A673 (cell line): ENCODE measurements around the gene CYTH2. TPM values are rescaled to one million over a fixed set of nuclear protein-coding genes. Genes with fewer than 3 reads are reported as not detected.
A peak's percentile ranks its signal among the peaks of the same experiment; 100 is the strongest.

Experiments used
- BruUV-seq: library from RNA; stranded (reverse); fragments of 400-500 nt; replicated peaks from 2 replicates; lab custom pipeline; 2021; lab: Mats Ljungman, UMichigan
- CTCF ChIA-PET: fragments of 300-600 bp; sonication (Branson Sonifier 250); formaldehyde crosslinking; loops from one replicate; lab custom pipeline; 2022; ENCODE audit warnings: antibody characterized with exemption; lab: Charles Lee
- POLR2A ChIA-PET: fragments of 300-600 bp; sonication (Branson Sonifier 250); formaldehyde crosslinking; loops from one replicate; lab custom pipeline; 2022; ENCODE audit warnings: antibody characterized with exemption; ENCODE audit not compliant: low non-redundant PET; lab: Charles Lee
- DNase-seq: peaks from one replicate; pipeline ENCODE4 v3.0.0-alpha.2; 2015; ENCODE audit warnings: low spot score
- H3K27ac ChIP-seq: fragments of 200-600 bp; sonication (generic); 2 replicates; pipeline ENCODE4 v1.5.1; 2016; ENCODE audit warnings: mixed run types, low read depth, mild to moderate bottlenecking, mixed read lengths, antibody characterized with exemption, low read length; ENCODE audit not compliant: poor library complexity, severe bottlenecking
- H3K27me3 ChIP-seq: fragments of 200-600 bp; sonication (generic); replicated peaks from 2 replicates; pipeline ENCODE4 v1.6.1; 2017; ENCODE audit warnings: mixed run types, low read depth, mild to moderate bottlenecking, mixed read lengths, antibody characterized with exemption, low read length; ENCODE audit not compliant: insufficient read depth, poor library complexity
- H3K36me3 ChIP-seq: fragments of 200-600 bp; sonication (generic); 2 replicates; pipeline ENCODE4 v1.6.1; 2016; ENCODE audit warnings: mixed run types, mild to moderate bottlenecking, mixed read lengths, antibody characterized with exemption, low read length; ENCODE audit not compliant: insufficient read depth, poor library complexity, severe bottlenecking
- H3K4me1 ChIP-seq: fragments of 200-600 bp; sonication (generic); 2 replicates; pipeline ENCODE4 v1.6.1; 2017; ENCODE audit warnings: mixed run types, mild to moderate bottlenecking, mixed read lengths, antibody characterized with exemption, low read length; ENCODE audit not compliant: insufficient read depth, poor library complexity, severe bottlenecking
- H3K4me3 ChIP-seq: fragments of 200-600 bp; sonication (generic); 2 replicates; pipeline ENCODE4 v1.5.1; 2016; ENCODE audit warnings: low read depth, mixed run types, mild to moderate bottlenecking, mixed read lengths, low read length; ENCODE audit not compliant: poor library complexity, severe bottlenecking
- H3K9me3 ChIP-seq: fragments of 200-600 bp; sonication (generic); 2 replicates; pipeline ENCODE4 v1.6.1; 2016; ENCODE audit warnings: mixed run types, low read depth, mild to moderate bottlenecking, mixed read lengths, antibody characterized with exemption, low read length; ENCODE audit not compliant: poor library complexity, severe bottlenecking
- CTCF ChIP-seq: fragments of 300-800, 200-600 bp; sonication (generic); conservative IDR thresholded peaks from 2 replicates; pipeline ENCODE4 v1.5.1; 2017; ENCODE audit warnings: low read depth, mild to moderate bottlenecking, antibody characterized with exemption, low read length, moderate library complexity, mixed read lengths
- EZH2 ChIP-seq: fragments of 200-600 bp; sonication (generic); IDR thresholded peaks from 2 replicates; pipeline ENCODE4 v1.6.1; 2017; ENCODE audit warnings: borderline replicate concordance, low read depth, mild to moderate bottlenecking, mixed read lengths, antibody characterized with exemption, low read length; ENCODE audit not compliant: poor library complexity, severe bottlenecking
- intact Hi-C: fragments of 100-400 bp; cut with micrococcal nuclease; formaldehyde crosslinking; loops from one replicate; pipeline ENCODE4 v1.10.0; 2022; ENCODE audit not compliant: unreplicated experiment
- total RNA-seq: library from RNA; stranded (reverse); gene quantifications from 2 replicates; pipeline ENCODE4 v1.2.3, GENCODE V29; 2021

CYTH2 gene
- total RNA-seq, 1 experiment from 2014 or later = 125 TPM

GRCh38 chr19:48500830-48501493, 31.8 kb downstream of the CYTH2 start:
- no peak for DNase-seq
- H3K27ac ChIP-seq = no peak overlapping the region
- BruUV-seq = no TSS peak
- ChIA-PET POLR2A (no interaction called here), CTCF (no interaction called here)
- H3K4me3 ChIP-seq = peak overlapping the region; percentile 2
- H3K27me3 ChIP-seq = peaks cover 10% of the 10 kb centered on the region
- no peaks in the 10 kb centered on the region for H3K9me3 ChIP-seq
- intact Hi-C loops = no loop called here
- TF ChIP-seq EZH2 (no peak), CTCF (no peak)
- peaks cover 23% of the 10 kb centered on the region for H3K4me1 ChIP-seq
- no peaks in the 10 kb centered on the region for H3K36me3 ChIP-seq

GRCh38 chr19:48501494-48502349, 32.6 kb downstream of the CYTH2 start:
- POLR2A ChIA-PET = no interaction called here
- CTCF ChIA-PET = interaction anchor here (0.6 kb wide), 1 partner anchor 83 kb away, joined by 6 read pairs; no protein-coding TSS in a partner anchor
- no peak for TF ChIP-seq CTCF
- TF ChIP-seq EZH2 = no peak
- peaks cover 23% of the 10 kb centered on the region for H3K4me1 ChIP-seq
- peaks cover 10% of the 10 kb centered on the region for H3K27me3 ChIP-seq
- H3K36me3 ChIP-seq = no peaks in the 10 kb centered on the region
- peak; percentile 91 for DNase-seq
- no TSS peak for BruUV-seq
- intact Hi-C loops = no loop called here
- no peaks in the 10 kb centered on the region for H3K9me3 ChIP-seq
- H3K27ac ChIP-seq = no peak overlapping the region
- peak overlapping the region; percentile 25 for H3K4me3 ChIP-seq

GRCh38 chr19:48502350-48503018, 33.3 kb downstream of the CYTH2 start:
- peak overlapping the region; percentile 25 for H3K4me3 ChIP-seq
- TF ChIP-seq EZH2 = no peak
- no peak for TF ChIP-seq CTCF
- ChIA-PET CTCF (interaction anchor here (0.6 kb wide), 1 partner anchor 82 kb away, joined by 6 read pairs; no protein-coding TSS in a partner anchor), POLR2A (no interaction called here)
- BruUV-seq = no TSS peak
- no peak overlapping the region for H3K27ac ChIP-seq
- peaks cover 23% of the 10 kb centered on the region for H3K4me1 ChIP-seq
- H3K27me3 ChIP-seq = peaks cover 10% of the 10 kb centered on the region
- H3K9me3 ChIP-seq = no peaks in the 10 kb centered on the region
- DNase-seq = no peak
- no peaks in the 10 kb centered on the region for H3K36me3 ChIP-seq
- intact Hi-C loops = no loop called here
